ENCODE measurements around the gene SVIL.

GRCh38 chr10:29525762-29526161 lies 109.0 kb downstream of the SVIL start:
- TF ChIP-seq CTCF (IDR thresholded peaks at IDR 0.05): no peak
- no peak for TF ChIP-seq POLR2AphosphoS5 (IDR thresholded peaks at IDR 0.05)
- no peak for TF ChIP-seq EP300 (IDR thresholded peaks at IDR 0.05)
- no peak for TF ChIP-seq POLR2A (IDR thresholded peaks at IDR 0.05; ENCODE audit: low read depth)

All from esophagus muscularis mucosa (tissue), 4 donors.